Measurements from ENCODE around the gene MICB.

MICB gene

DNA sequence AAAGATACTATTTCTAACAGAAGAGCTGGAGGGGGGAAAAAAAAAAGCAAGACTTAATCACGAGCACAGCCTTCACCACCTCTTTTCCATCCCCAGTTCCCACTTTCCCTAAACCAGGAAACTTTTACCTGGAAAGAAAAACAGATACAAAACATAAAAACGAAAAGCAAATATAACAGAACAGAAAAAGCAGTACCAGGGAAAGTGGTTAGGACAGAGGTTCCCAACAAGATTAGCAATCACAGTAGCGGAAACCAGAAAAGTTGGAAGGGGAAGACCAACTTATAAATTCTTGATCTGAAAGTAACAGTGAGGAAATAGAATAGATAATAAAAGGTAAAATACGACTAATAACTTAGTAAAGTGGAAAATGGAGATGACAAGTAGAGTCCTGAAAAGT lies 42.7 kb downstream of the MICB start:
- ChIA-PET POLR2A (interaction anchor here (1.0 to 8.1 kb wide), 11 partner anchors 12 to 199 kb away, joined by 3 to 114 read pairs (median 13); partner anchors contain the start of genes C6orf47, MCCD1, MICB and MSH5), CTCF (interaction anchor here (0.5 to 1.2 kb wide), 3 partner anchors 9 to 58 kb away, joined by 3 to 4 read pairs (median 3); no protein-coding TSS in a partner anchor)
- no peak for DNase-seq (ENCODE audit: extremely low spot score)

DNA sequence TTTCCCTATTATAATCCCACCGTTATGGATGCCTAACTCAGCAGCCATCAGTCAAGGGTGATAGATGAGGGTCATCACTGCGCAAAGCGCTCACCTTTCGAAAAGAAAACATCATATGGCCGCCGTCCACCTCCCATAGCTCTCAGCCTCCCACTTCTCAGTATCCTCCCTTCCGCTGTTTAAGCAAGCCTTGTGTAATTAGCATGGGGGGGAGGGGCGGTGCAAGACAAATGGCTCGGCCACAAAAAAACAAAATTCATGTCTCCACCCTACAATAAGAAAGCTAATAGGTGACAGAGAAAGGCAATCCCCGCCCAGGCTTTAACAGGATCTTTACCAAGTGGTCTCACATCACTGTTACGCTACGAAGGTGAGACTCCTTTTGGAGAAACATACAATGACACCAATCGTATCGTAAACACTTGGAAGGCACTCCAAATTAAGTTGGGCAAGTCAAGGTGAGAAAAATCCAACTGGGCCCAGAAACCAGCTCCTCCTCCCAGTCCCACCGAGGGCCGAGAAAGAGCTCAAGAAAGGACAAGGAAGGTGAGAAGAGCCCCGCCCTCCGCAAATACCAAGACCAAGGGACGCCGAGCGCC lies 43.2 kb downstream of the MICB start:
- ChIA-PET POLR2A (interaction anchor here (0.8 to 8.1 kb wide), 30 partner anchors 9 to 636 kb away, joined by 3 to 114 read pairs (median 6); partner anchors contain the start of genes ABHD16A, BAG6, C6orf47 and DXO), CTCF (interaction anchor here (0.5 to 2.8 kb wide), 6 partner anchors 9 to 170 kb away, joined by 3 to 17 read pairs (median 4); no protein-coding TSS in a partner anchor)
- peak; percentile 54 for DNase-seq (ENCODE audit: extremely low spot score)
- TF ChIP-seq PKNOX1 (IDR thresholded peaks at IDR 0.05) (peak; percentile 60), HDGF (IDR thresholded peaks at IDR 0.05; ENCODE audit: borderline replicate concordance) (no peak)

More for the DNA sequence above, 42.7 kb downstream of the MICB start:
- TF ChIP-seq BHLHE40 (IDR thresholded peaks at IDR 0.05; ENCODE audit: borderline replicate concordance), result no peak
- no peak for TF ChIP-seq TARDBP (IDR thresholded peaks at IDR 0.05)
- TF ChIP-seq PKNOX1 (IDR thresholded peaks at IDR 0.05), result no peak

GRCh38 chr6:31541658-31542521 lies 43.9 kb downstream of the MICB start, which contains the start of gene DDX39B:
TSS of gene DDX39B (minus strand) at chr6:31542003. CDS start at chr6:31540532, 1,471 bp downstream.
- TF ChIP-seq ARNT (IDR thresholded peaks at IDR 0.05), result no peak
- TF ChIP-seq SP1 (IDR thresholded peaks at IDR 0.05), result no peak
- no peak for TF ChIP-seq FOXA1 (IDR thresholded peaks at IDR 0.05)
- no peak for TF ChIP-seq FOXM1 (IDR thresholded peaks at IDR 0.05; ENCODE audit: borderline replicate concordance)
- no peak for TF ChIP-seq HDGF (IDR thresholded peaks at IDR 0.05; ENCODE audit: borderline replicate concordance)
- no peak for TF ChIP-seq SUZ12 (IDR thresholded peaks at IDR 0.05)
- no peak for TF ChIP-seq BHLHE40 (IDR thresholded peaks at IDR 0.05; ENCODE audit: borderline replicate concordance)
- TF ChIP-seq ZNF384 (IDR thresholded peaks at IDR 0.05), result no peak
- no peak for TF ChIP-seq PKNOX1 (IDR thresholded peaks at IDR 0.05)
- no peak for TF ChIP-seq FOXK2 (IDR thresholded peaks at IDR 0.05)
- TF ChIP-seq TARDBP (IDR thresholded peaks at IDR 0.05), result no peak
- no peak for TF ChIP-seq CTBP1 (IDR thresholded peaks at IDR 0.05; ENCODE audit: borderline replicate concordance)
- TF ChIP-seq ELF4 (IDR thresholded peaks at IDR 0.05), result peak; percentile 97
- peak; percentile 84 for TF ChIP-seq L3MBTL2 (conservative IDR thresholded peaks at IDR 0.05)
- TF ChIP-seq LEF1 (IDR thresholded peaks at IDR 0.05; ENCODE audit: borderline replicate concordance), result no peak
- TF ChIP-seq NFRKB (IDR thresholded peaks at IDR 0.05), result peak; percentile 99
- CTCF ChIA-PET, result interaction anchor here (0.5 to 2.8 kb wide), 4 partner anchors 9 to 169 kb away, joined by 3 to 17 read pairs (median 4); no protein-coding TSS in a partner anchor
- peak; percentile 95 for DNase-seq (ENCODE audit: extremely low spot score)
- POLR2A ChIA-PET, result interaction anchor here (0.8 to 8.1 kb wide), 38 partner anchors 9 to 636 kb away, joined by 3 to 114 read pairs (median 5); partner anchors contain the start of genes ABHD16A, BAG6, C6orf47 and DXO

GRCh38 chr6:31543639-31544038 lies 45.7 kb downstream of the MICB start:
- no peak for DNase-seq (ENCODE audit: extremely low spot score)
- no peak for TF ChIP-seq FOXK2 (IDR thresholded peaks at IDR 0.05)
- no peak for TF ChIP-seq FOXA1 (IDR thresholded peaks at IDR 0.05)
- TF ChIP-seq FOXM1 (IDR thresholded peaks at IDR 0.05; ENCODE audit: borderline replicate concordance), result no peak
- no peak for TF ChIP-seq BHLHE40 (IDR thresholded peaks at IDR 0.05; ENCODE audit: borderline replicate concordance)
- no peak for TF ChIP-seq CTBP1 (IDR thresholded peaks at IDR 0.05; ENCODE audit: borderline replicate concordance)
- no peak for TF ChIP-seq HDGF (IDR thresholded peaks at IDR 0.05; ENCODE audit: borderline replicate concordance)
- no peak for TF ChIP-seq ARNT (IDR thresholded peaks at IDR 0.05)
- TF ChIP-seq SP1 (IDR thresholded peaks at IDR 0.05), result no peak
- TF ChIP-seq TARDBP (IDR thresholded peaks at IDR 0.05), result no peak
- no peak for TF ChIP-seq ELF4 (IDR thresholded peaks at IDR 0.05)
- TF ChIP-seq ZNF384 (IDR thresholded peaks at IDR 0.05), result no peak
- ChIA-PET CTCF (interaction anchor here (2.8 kb wide), 1 partner anchor 54 kb away, joined by 17 read pairs; no protein-coding TSS in a partner anchor), POLR2A (interaction anchor here (1.3 to 8.1 kb wide), 6 partner anchors 15 to 109 kb away, joined by 3 to 114 read pairs (median 19); partner anchors contain the start of genes BAG6, MCCD1 and NCR3)

GRCh38 chr6:31544676-31545075 lies 46.7 kb downstream of the MICB start:
- CTCF ChIA-PET, result no interaction called here
- POLR2A ChIA-PET, result interaction anchor here (4.1 to 8.1 kb wide), 2 partner anchors 52 to 77 kb away, joined by 15 to 91 read pairs; no protein-coding TSS in a partner anchor
- no peak for TF ChIP-seq FOXK2 (IDR thresholded peaks at IDR 0.05)
- TF ChIP-seq FOXA1 (IDR thresholded peaks at IDR 0.05), result no peak
- TF ChIP-seq PKNOX1 (IDR thresholded peaks at IDR 0.05), result no peak
- no peak for TF ChIP-seq ZNF384 (IDR thresholded peaks at IDR 0.05)
- TF ChIP-seq HDGF (IDR thresholded peaks at IDR 0.05; ENCODE audit: borderline replicate concordance), result no peak
- TF ChIP-seq ARNT (IDR thresholded peaks at IDR 0.05), result no peak
- no peak for TF ChIP-seq ELF4 (IDR thresholded peaks at IDR 0.05)
- TF ChIP-seq TARDBP (IDR thresholded peaks at IDR 0.05), result no peak
- TF ChIP-seq SP1 (IDR thresholded peaks at IDR 0.05), result no peak
- TF ChIP-seq SUZ12 (IDR thresholded peaks at IDR 0.05), result no peak
- TF ChIP-seq BHLHE40 (IDR thresholded peaks at IDR 0.05; ENCODE audit: borderline replicate concordance), result no peak
- TF ChIP-seq CTBP1 (IDR thresholded peaks at IDR 0.05; ENCODE audit: borderline replicate concordance), result no peak
- TF ChIP-seq FOXM1 (IDR thresholded peaks at IDR 0.05; ENCODE audit: borderline replicate concordance), result no peak
- TF ChIP-seq L3MBTL2 (conservative IDR thresholded peaks at IDR 0.05), result no peak
- TF ChIP-seq LEF1 (IDR thresholded peaks at IDR 0.05; ENCODE audit: borderline replicate concordance), result no peak
- TF ChIP-seq NFRKB (IDR thresholded peaks at IDR 0.05), result no peak
- DNase-seq (ENCODE audit: extremely low spot score), result no peak
